GM12874 (cell line): Measurements from ENCODE around the gene FOXO1.

Source experiments
- TF ChIP-seq, protein P1 (sequence below): IDR thresholded peaks from 2 replicates; pipeline ENCODE4 v1.5.1; 2011; ENCODE audit warnings: low read depth, mild to moderate bottlenecking, control low read depth, low read length, moderate library complexity; ENCODE audit not compliant: insufficient read depth

FOXO1 gene

DNA sequence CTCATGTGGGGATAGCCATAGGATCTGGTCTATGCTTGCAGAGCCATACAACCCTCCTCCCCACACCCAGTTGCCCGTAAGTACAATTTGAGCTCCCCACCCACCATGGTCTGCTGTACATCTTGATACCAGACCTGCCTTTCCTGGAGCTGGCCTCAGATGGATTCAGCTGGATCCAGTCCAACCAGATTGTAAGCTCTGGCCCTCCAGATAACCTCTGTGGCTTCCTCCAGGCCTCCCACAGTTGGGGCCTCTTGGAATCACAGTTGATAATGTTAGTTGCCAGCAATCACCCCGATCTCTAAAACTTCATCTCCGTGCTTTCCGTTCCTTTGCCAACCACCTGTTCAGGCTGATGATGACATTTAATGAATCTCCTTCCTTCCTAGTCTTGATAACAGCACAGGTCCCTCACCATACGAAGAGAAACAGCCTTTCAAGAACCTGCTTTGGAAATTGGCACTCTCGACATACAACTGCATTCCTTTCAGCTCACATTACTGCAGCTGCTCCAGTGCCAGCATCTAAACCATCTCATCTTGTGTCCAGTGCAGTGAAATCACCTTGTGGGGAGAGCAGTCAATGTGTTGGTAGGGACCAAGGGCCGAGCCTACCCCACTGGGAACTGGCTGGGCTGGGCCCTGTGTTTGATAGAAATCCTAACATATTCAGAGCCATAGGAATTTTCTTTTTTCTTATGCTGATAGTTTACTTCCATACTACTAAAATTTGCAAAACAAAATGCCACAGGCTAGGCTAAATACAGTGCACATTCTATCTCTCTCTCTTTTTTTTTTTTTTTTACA is 15.1 kb upstream of the FOXO1 start:
- TF ChIP-seq, protein P1, sequence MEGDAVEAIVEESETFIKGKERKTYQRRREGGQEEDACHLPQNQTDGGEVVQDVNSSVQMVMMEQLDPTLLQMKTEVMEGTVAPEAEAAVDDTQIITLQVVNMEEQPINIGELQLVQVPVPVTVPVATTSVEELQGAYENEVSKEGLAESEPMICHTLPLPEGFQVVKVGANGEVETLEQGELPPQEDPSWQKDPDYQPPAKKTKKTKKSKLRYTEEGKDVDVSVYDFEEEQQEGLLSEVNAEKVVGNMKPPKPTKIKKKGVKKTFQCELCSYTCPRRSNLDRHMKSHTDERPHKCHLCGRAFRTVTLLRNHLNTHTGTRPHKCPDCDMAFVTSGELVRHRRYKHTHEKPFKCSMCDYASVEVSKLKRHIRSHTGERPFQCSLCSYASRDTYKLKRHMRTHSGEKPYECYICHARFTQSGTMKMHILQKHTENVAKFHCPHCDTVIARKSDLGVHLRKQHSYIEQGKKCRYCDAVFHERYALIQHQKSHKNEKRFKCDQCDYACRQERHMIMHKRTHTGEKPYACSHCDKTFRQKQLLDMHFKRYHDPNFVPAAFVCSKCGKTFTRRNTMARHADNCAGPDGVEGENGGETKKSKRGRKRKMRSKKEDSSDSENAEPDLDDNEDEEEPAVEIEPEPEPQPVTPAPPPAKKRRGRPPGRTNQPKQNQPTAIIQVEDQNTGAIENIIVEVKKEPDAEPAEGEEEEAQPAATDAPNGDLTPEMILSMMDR, result no peak

DNA sequence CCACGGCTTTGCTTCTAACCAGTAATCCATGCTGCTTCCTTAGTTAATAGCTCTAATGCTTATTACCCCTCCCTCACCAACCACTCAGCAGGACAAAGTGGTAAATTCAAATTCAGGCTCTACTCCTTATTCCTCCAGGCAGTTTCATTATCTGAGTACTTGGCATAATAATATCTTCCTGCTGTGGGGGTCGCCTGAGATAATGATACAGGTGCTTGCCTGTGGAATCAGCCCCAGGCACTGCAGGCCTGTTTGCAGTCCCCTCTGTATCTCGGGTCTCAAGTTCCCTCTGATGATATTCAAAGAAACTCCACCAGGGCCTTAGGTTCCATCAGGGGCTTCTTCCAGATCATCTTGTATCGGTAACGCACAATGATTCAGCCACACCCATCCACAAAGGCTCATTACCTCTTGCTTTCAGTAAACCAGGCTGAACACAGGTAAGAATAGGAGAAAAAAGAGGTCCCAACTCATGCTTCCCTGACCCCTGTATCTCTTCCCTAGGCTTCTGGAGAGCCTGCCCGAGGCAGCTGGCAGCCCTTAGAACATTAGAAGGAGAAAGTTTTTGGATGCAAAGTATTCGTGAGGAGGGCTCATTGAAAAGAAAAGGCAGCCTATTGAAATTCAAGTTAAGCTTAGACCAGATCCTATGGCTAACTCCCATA is 14.3 kb upstream of the FOXO1 start:
- TF ChIP-seq, protein P1, result no peak

DNA sequence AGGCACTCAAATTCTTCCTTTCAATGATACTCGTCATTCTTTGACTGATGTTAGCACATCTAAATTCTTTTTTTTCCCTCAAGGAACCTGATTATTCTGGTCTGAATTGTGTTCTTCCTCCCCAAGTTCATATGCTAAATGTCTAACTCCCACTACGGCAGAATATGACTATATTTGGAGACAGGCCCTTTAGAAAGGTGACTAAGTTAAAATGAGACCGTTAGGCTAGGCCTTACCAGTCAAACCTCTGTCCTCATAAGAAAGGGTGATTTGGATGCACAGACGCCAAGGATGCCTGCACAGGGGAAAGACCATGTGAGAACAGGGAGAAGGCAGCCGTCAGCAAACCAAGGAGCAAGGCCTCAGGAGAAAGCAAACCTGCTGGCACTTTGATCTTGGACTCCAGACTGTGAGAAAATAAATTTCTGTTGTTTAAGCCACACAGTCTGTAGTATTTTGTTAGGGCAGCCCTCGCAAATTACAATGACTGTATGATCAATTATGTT is 13.1 kb upstream of the FOXO1 start:
- TF ChIP-seq, protein P1, result no peak

DNA sequence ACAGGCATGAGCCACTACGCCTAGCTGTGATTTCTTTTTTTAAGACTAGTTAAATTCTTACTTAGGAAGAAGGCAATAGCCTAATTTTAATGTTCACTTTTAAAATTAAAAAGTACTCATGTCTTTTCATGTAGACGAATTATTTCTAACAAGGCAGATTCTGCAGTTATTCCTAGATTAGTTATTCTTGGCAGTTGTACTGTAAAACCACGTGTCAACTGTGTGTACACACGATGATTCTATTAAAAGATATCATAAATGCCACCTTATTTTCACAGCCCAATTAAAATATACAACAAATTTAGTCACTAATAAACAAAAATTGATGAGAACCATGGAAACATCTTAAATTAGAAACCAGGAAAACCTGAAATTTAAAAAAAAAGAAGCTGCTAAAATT is 10.6 kb upstream of the FOXO1 start:
- TF ChIP-seq, protein P1, result no peak

DNA sequence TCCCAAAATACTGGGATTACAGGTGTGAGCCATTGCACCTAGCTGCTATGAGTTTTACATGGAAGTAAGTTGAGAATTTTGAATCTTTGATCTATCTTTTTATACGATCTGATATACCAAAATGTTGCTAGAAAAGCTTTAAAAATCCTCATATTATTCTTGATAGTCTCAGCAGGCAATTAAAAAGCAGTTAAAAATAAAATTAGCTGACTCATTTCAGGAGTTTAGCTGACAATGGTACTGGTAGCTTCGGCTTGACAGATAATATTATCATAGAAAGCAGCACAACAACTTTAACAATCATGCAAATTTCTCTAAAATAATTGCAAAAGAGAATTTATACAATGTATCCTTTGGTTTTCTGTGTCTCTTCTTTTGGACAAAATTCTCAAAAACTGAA is 9.6 kb upstream of the FOXO1 start:
- TF ChIP-seq, protein P1, result no peak

DNA sequence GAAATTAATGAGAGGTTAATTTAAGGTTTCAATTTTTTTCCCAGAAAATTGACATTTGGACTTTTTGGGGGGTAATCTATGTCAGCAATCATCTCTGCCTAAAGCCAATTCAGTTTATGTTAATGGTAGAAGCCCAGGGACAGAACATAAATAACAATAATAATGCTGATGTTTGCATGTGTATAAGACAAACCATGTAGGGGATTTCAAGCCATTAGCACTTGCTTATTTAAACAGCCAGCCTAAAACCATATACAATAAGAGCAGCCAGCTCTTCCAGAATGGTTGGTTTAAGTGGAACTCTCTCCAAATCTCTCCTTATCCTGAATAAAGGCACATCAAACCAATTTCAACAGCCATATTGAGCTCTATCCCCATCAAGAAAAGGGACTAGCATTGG is 7.0 kb upstream of the FOXO1 start:
- TF ChIP-seq, protein P1, result no peak

DNA sequence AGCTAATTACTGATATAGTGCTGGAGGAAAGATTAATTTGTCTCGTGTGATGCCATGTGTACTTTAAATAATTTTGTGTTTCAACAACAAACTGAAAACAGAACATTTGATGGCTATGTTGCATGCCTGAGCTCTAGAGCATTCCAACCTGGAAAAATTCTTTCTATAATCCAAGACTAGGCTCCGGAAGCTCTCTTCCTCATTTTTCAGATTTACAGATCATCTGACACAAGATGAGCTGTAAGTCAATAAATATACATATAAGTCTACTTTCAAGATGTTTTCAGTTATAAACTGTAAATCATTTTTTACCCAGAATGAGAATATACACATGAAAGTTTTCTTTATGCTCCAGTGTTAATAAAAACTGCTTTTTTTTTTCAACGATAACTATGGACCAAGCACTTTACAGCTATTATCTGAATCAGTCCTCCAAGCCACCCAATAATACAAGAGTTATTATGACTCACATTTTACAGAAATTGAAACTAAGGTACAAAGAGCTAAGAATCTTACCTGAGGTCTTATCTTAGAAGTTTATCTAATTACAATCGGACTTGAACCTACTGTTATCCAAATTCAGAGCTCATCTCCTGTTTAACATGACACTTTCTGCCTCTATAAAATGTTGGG is 6.4 kb upstream of the FOXO1 start:
- TF ChIP-seq, protein P1, result no peak
